Measurements from ENCODE around the gene LIMCH1.

DNA sequence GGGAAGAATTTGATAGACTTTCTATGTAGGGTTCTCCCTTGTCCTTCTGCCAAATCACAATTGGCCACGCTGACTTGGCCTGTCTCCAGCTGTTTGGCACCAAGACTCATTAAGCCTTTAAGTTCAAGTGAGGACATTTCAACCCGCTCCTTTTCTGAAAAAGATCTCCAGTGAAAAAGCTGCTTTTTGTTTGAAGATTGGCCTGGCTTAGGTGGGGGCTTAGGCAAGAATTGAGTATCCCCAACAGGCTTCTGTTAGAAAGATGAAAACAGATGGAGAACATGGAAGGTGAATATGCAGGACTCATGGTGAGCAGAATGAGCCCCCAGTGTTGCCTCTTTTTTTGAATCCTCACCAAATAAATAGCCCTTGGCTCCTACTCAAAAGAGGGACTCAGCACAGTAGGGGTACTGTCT, 28.5 kb upstream of the LIMCH1 start:
- no peak for TF ChIP-seq POLR2A (IDR thresholded peaks at IDR 0.05; ENCODE audit: extremely low read depth, insufficient read length)
- TF ChIP-seq, protein P1, sequence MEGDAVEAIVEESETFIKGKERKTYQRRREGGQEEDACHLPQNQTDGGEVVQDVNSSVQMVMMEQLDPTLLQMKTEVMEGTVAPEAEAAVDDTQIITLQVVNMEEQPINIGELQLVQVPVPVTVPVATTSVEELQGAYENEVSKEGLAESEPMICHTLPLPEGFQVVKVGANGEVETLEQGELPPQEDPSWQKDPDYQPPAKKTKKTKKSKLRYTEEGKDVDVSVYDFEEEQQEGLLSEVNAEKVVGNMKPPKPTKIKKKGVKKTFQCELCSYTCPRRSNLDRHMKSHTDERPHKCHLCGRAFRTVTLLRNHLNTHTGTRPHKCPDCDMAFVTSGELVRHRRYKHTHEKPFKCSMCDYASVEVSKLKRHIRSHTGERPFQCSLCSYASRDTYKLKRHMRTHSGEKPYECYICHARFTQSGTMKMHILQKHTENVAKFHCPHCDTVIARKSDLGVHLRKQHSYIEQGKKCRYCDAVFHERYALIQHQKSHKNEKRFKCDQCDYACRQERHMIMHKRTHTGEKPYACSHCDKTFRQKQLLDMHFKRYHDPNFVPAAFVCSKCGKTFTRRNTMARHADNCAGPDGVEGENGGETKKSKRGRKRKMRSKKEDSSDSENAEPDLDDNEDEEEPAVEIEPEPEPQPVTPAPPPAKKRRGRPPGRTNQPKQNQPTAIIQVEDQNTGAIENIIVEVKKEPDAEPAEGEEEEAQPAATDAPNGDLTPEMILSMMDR (IDR thresholded peaks at IDR 0.05; ENCODE audit: low read depth, low read length): no peak

Data from NB4 (cell line).